ENCODE measurements around the gene AK4.

AK4 gene

GRCh38 chr1:65266476-65266875 is 118.5 kb downstream of the AK4 start:
- Histone ChIP-seq H3K27me3 (replicated peaks; ENCODE audit: control insufficient read depth, insufficient read depth, low read length, poor library complexity, severe bottlenecking) (peaks cover 4% of the 10 kb centered on the region), H3K36me3 (ENCODE audit: control insufficient read depth, insufficient read depth, low read length) (no peaks in the 10 kb centered on the region), H3K4me3 (ENCODE audit: insufficient read depth, low read depth, low read length, poor library complexity, severe bottlenecking) (peak overlapping the region; percentile 64), H3K9me3 (ENCODE audit: control insufficient read depth, low read length) (no peaks in the 10 kb centered on the region), H3K27ac (ENCODE audit: insufficient read depth, low read length, poor library complexity, severe bottlenecking) (no peak overlapping the region), H3K4me1 (ENCODE audit: control insufficient read depth, insufficient read depth, low read length, poor library complexity, severe bottlenecking) (peaks cover 8% of the 10 kb centered on the region)
- DNase-seq = no peak

- Histone ChIP-seq H3K27me3 (replicated peaks; ENCODE audit: control insufficient read depth, insufficient read depth, low read length, poor library complexity, severe bottlenecking) (peaks cover 4% of the 10 kb centered on the region), H3K4me3 (ENCODE audit: insufficient read depth, low read depth, low read length, poor library complexity, severe bottlenecking) (no peak overlapping the region), H3K9me3 (ENCODE audit: control insufficient read depth, low read length) (no peaks in the 10 kb centered on the region), H3K36me3 (ENCODE audit: control insufficient read depth, insufficient read depth, low read length) (no peaks in the 10 kb centered on the region), H3K27ac (ENCODE audit: insufficient read depth, low read length, poor library complexity, severe bottlenecking) (no peak overlapping the region), H3K4me1 (ENCODE audit: control insufficient read depth, insufficient read depth, low read length, poor library complexity, severe bottlenecking) (peaks cover 8% of the 10 kb centered on the region)
- no peak for DNase-seq
These were observed 119.3 kb downstream of the AK4 start for GRCh38 chr1:65267271-65267670.

GRCh38 chr1:65267683-65268082 is 119.7 kb downstream of the AK4 start:
- no peaks in the 10 kb centered on the region for H3K9me3 ChIP-seq (ENCODE audit: control insufficient read depth, low read length)
- no peak for DNase-seq
- H3K4me1 ChIP-seq (ENCODE audit: control insufficient read depth, insufficient read depth, low read length, poor library complexity, severe bottlenecking) = peaks cover 8% of the 10 kb centered on the region
- no peak overlapping the region for H3K4me3 ChIP-seq (ENCODE audit: insufficient read depth, low read depth, low read length, poor library complexity, severe bottlenecking)
- no peak overlapping the region for H3K27ac ChIP-seq (ENCODE audit: insufficient read depth, low read length, poor library complexity, severe bottlenecking)
- no peaks in the 10 kb centered on the region for H3K36me3 ChIP-seq (ENCODE audit: control insufficient read depth, insufficient read depth, low read length)
- peaks cover 4% of the 10 kb centered on the region for H3K27me3 ChIP-seq (replicated peaks; ENCODE audit: control insufficient read depth, insufficient read depth, low read length, poor library complexity, severe bottlenecking)

- H3K27ac ChIP-seq (ENCODE audit: insufficient read depth, low read length, poor library complexity, severe bottlenecking) = no peak overlapping the region
- no peak overlapping the region for H3K4me3 ChIP-seq (ENCODE audit: insufficient read depth, low read depth, low read length, poor library complexity, severe bottlenecking)
- H3K4me1 ChIP-seq (ENCODE audit: control insufficient read depth, insufficient read depth, low read length, poor library complexity, severe bottlenecking) = peaks cover 5% of the 10 kb centered on the region
- no peak for DNase-seq
- no peaks in the 10 kb centered on the region for H3K36me3 ChIP-seq (ENCODE audit: control insufficient read depth, insufficient read depth, low read length)
- H3K9me3 ChIP-seq (ENCODE audit: control insufficient read depth, low read length) = no peaks in the 10 kb centered on the region
- H3K27me3 ChIP-seq (replicated peaks; ENCODE audit: control insufficient read depth, insufficient read depth, low read length, poor library complexity, severe bottlenecking) = peaks cover 4% of the 10 kb centered on the region
These were observed 121.6 kb downstream of the AK4 start for GRCh38 chr1:65269612-65270011.

GRCh38 chr1:65276197-65276939 is 128.4 kb downstream of the AK4 start:
- Histone ChIP-seq H3K4me1 (ENCODE audit: control insufficient read depth, insufficient read depth, low read length, poor library complexity, severe bottlenecking) (no peaks in the 10 kb centered on the region), H3K27me3 (replicated peaks; ENCODE audit: control insufficient read depth, insufficient read depth, low read length, poor library complexity, severe bottlenecking) (no peaks in the 10 kb centered on the region), H3K27ac (ENCODE audit: insufficient read depth, low read length, poor library complexity, severe bottlenecking) (no peak overlapping the region), H3K9me3 (ENCODE audit: control insufficient read depth, low read length) (no peaks in the 10 kb centered on the region), H3K36me3 (ENCODE audit: control insufficient read depth, insufficient read depth, low read length) (no peaks in the 10 kb centered on the region), H3K4me3 (ENCODE audit: insufficient read depth, low read depth, low read length, poor library complexity, severe bottlenecking) (no peak overlapping the region)
- DNase-seq = no peak

GRCh38 chr1:65277605-65278347 is 129.8 kb downstream of the AK4 start:
- no peak for DNase-seq
- no peaks in the 10 kb centered on the region for H3K36me3 ChIP-seq (ENCODE audit: control insufficient read depth, insufficient read depth, low read length)
- no peaks in the 10 kb centered on the region for H3K27me3 ChIP-seq (replicated peaks; ENCODE audit: control insufficient read depth, insufficient read depth, low read length, poor library complexity, severe bottlenecking)
- H3K4me3 ChIP-seq (ENCODE audit: insufficient read depth, low read depth, low read length, poor library complexity, severe bottlenecking) = no peak overlapping the region
- H3K9me3 ChIP-seq (ENCODE audit: control insufficient read depth, low read length) = no peaks in the 10 kb centered on the region
- H3K27ac ChIP-seq (ENCODE audit: insufficient read depth, low read length, poor library complexity, severe bottlenecking) = no peak overlapping the region
- H3K4me1 ChIP-seq (ENCODE audit: control insufficient read depth, insufficient read depth, low read length, poor library complexity, severe bottlenecking) = no peaks in the 10 kb centered on the region

GRCh38 chr1:65278376-65279069 is 130.5 kb downstream of the AK4 start:
- no peak overlapping the region for H3K4me3 ChIP-seq (ENCODE audit: insufficient read depth, low read depth, low read length, poor library complexity, severe bottlenecking)
- no peak for DNase-seq
- H3K36me3 ChIP-seq (ENCODE audit: control insufficient read depth, insufficient read depth, low read length) = no peaks in the 10 kb centered on the region
- no peaks in the 10 kb centered on the region for H3K27me3 ChIP-seq (replicated peaks; ENCODE audit: control insufficient read depth, insufficient read depth, low read length, poor library complexity, severe bottlenecking)
- H3K4me1 ChIP-seq (ENCODE audit: control insufficient read depth, insufficient read depth, low read length, poor library complexity, severe bottlenecking) = no peaks in the 10 kb centered on the region
- H3K27ac ChIP-seq (ENCODE audit: insufficient read depth, low read length, poor library complexity, severe bottlenecking) = no peak overlapping the region
- H3K9me3 ChIP-seq (ENCODE audit: control insufficient read depth, low read length) = no peaks in the 10 kb centered on the region

- H3K36me3 ChIP-seq (ENCODE audit: control insufficient read depth, insufficient read depth, low read length) = no peaks in the 10 kb centered on the region
- no peaks in the 10 kb centered on the region for H3K27me3 ChIP-seq (replicated peaks; ENCODE audit: control insufficient read depth, insufficient read depth, low read length, poor library complexity, severe bottlenecking)
- no peak for DNase-seq
- H3K27ac ChIP-seq (ENCODE audit: insufficient read depth, low read length, poor library complexity, severe bottlenecking) = no peak overlapping the region
- H3K4me1 ChIP-seq (ENCODE audit: control insufficient read depth, insufficient read depth, low read length, poor library complexity, severe bottlenecking) = no peaks in the 10 kb centered on the region
- H3K4me3 ChIP-seq (ENCODE audit: insufficient read depth, low read depth, low read length, poor library complexity, severe bottlenecking) = no peak overlapping the region
- no peaks in the 10 kb centered on the region for H3K9me3 ChIP-seq (ENCODE audit: control insufficient read depth, low read length)
These were observed 131.2 kb downstream of the AK4 start for GRCh38 chr1:65279070-65279779.
